ENCODE results near the gene THBS3. TPM values are rescaled to one million over a fixed set of nuclear protein-coding genes. Genes with fewer than 3 reads are reported as not detected.
"Not testable (repeated sequence)": the region's sequence is repeated elsewhere in the genome, so short reads cannot be mapped to it uniquely, and the experiment has no call there.

THBS3 gene
- polyA plus RNA-seq, 3 donors: 35.1 to 51.0 (median 35.4) TPM

- not testable (repeated sequence) for DNase-seq (ENCODE audit: extremely low read depth in 1 of 11, low read depth in 9 of 11, low spot score in 4 of 11)
Observed at GRCh38 chr1:155214702-155215101, 7.0 kb upstream of the THBS3 start.

GRCh38 chr1:155212051-155212440 lies 4.3 kb upstream of the THBS3 start:
- DNase-seq (ENCODE audit: extremely low read depth in 1 of 11, low read depth in 9 of 11, low spot score in 4 of 11): not testable (repeated sequence)

GRCh38 chr1:155211381-155212050 lies 3.8 kb upstream of the THBS3 start:
- DNase-seq (ENCODE audit: extremely low read depth in 1 of 11, low read depth in 9 of 11, low spot score in 4 of 11): not testable (repeated sequence)

- DNase-seq (ENCODE audit: extremely low read depth in 1 of 11, low read depth in 9 of 11, low spot score in 4 of 11): no peak
Observed at GRCh38 chr1:155210314-155211104, 2.8 kb upstream of the THBS3 start.

- DNase-seq (ENCODE audit: extremely low read depth in 1 of 11, low read depth in 9 of 11, low spot score in 4 of 11): no peak
Observed at GRCh38 chr1:155209312-155209721, 1.6 kb upstream of the THBS3 start.

- peak in 8 of 11 donors; percentile 81 to 89 (median 84) for DNase-seq (ENCODE audit: extremely low read depth in 1 of 11, low read depth in 9 of 11, low spot score in 4 of 11)
Observed at GRCh38 chr1:155208541-155209311, 1.0 kb upstream of the THBS3 start, which contains the start of gene MTX1. Gene MTX1 (plus strand): TSS chr1:155208695. CDS start chr1:155208805, 110 bp downstream.

- DNase-seq (ENCODE audit: extremely low read depth in 1 of 11, low read depth in 9 of 11, low spot score in 4 of 11): peak in 6 of 11 donors; percentile 64 to 78 (median 72)
Observed at GRCh38 chr1:155206891-155207805, 549 bp downstream of the THBS3 start.

GRCh38 chr1:155205969-155206593 lies 1.6 kb downstream of the THBS3 start:
- no peak for DNase-seq (ENCODE audit: extremely low read depth in 1 of 11, low read depth in 9 of 11, low spot score in 4 of 11)

GRCh38 chr1:155205035-155205434 lies 2.7 kb downstream of the THBS3 start:
- DNase-seq (ENCODE audit: extremely low read depth in 1 of 11, low read depth in 9 of 11, low spot score in 4 of 11): no peak

GRCh38 chr1:155202731-155203515 lies 4.8 kb downstream of the THBS3 start:
- DNase-seq (ENCODE audit: extremely low read depth in 1 of 11, low read depth in 9 of 11, low spot score in 4 of 11): no peak

- DNase-seq (ENCODE audit: extremely low read depth in 1 of 11, low read depth in 9 of 11, low spot score in 4 of 11): no peak
Observed at GRCh38 chr1:155202198-155202597, 5.5 kb downstream of the THBS3 start.

GRCh38 chr1:155200920-155201319 lies 6.8 kb downstream of the THBS3 start:
- DNase-seq (ENCODE audit: extremely low read depth in 1 of 11, low read depth in 9 of 11, low spot score in 4 of 11): no peak

- no peak for DNase-seq (ENCODE audit: extremely low read depth in 1 of 11, low read depth in 9 of 11, low spot score in 4 of 11)
Observed at GRCh38 chr1:155199792-155200191, 7.9 kb downstream of the THBS3 start.

GRCh38 chr1:155198547-155198906 lies 9.2 kb downstream of the THBS3 start:
- no peak for DNase-seq (ENCODE audit: extremely low read depth in 1 of 11, low read depth in 9 of 11, low spot score in 4 of 11)

- no peak for DNase-seq (ENCODE audit: extremely low read depth in 1 of 11, low read depth in 9 of 11, low spot score in 4 of 11)
Observed at GRCh38 chr1:155197901-155198546, 9.7 kb downstream of the THBS3 start.

GRCh38 chr1:155196893-155197638 lies 10.6 kb downstream of the THBS3 start:
- DNase-seq (ENCODE audit: extremely low read depth in 1 of 11, low read depth in 9 of 11, low spot score in 4 of 11): no peak

Measured in renal cortex interstitium (tissue), 11 donors.